HepG2 (cell line): Measurements from ENCODE around the gene PYCR2. TPM values are rescaled to one million over a fixed set of nuclear protein-coding genes. Genes with fewer than 3 reads are reported as not detected.

Experiments used
- NFKBIZ ChIP-seq: IDR thresholded peaks from 2 replicates; pipeline ENCODE4 v1.6.1; 2018; ENCODE audit warnings: missing genetic modification reagents, missing compliant biosample characterization
- NFYC ChIP-seq: IDR thresholded peaks from 2 replicates; pipeline ENCODE4 v1.6.1; 2016; ENCODE audit warnings: missing genetic modification reagents, missing compliant biosample characterization
- PTBP1 ChIP-seq: fragments of 200-400 bp; formaldehyde crosslinking; IDR thresholded peaks from 2 replicates; pipeline ENCODE4 v1.6.1; 2018; ENCODE audit warnings: low read length, low read depth; ENCODE audit not compliant: poor library complexity, severe bottlenecking
- RXRA ChIP-seq: sonication (generic); formaldehyde crosslinking; IDR thresholded peaks from 2 replicates; pipeline ENCODE4 v1.5.1; 2020; ENCODE audit warnings: missing genetic modification reagents
- SIN3A ChIP-seq: IDR thresholded peaks from 2 replicates; pipeline ENCODE4 v1.6.1; 2011; ENCODE audit warnings: low read depth, mild to moderate bottlenecking, control low read depth, low read length, borderline replicate concordance
- STAT5B ChIP-seq: sonication (generic); formaldehyde crosslinking; IDR thresholded peaks from 2 replicates; pipeline ENCODE4 v1.4.0; 2020; ENCODE audit warnings: missing genetic modification reagents
- ZBTB7B ChIP-seq: sonication (generic); formaldehyde crosslinking; IDR thresholded peaks from 2 replicates; pipeline ENCODE4 v1.4.0; 2020; ENCODE audit warnings: missing genetic modification reagents
- ZNF432 ChIP-seq: sonication (generic); formaldehyde crosslinking; IDR thresholded peaks from 2 replicates; pipeline ENCODE4 v1.5.0; 2020; ENCODE audit warnings: missing genetic modification reagents, mild to moderate bottlenecking, borderline replicate concordance
- ZNF652 ChIP-seq: IDR thresholded peaks from 2 replicates; pipeline ENCODE4 v1.6.1; 2016; ENCODE audit warnings: low read depth, borderline replicate concordance
- polyA plus RNA-seq, 8 experiments: library from polyadenylated mRNA; depleted of rRNA in 3 of 8; stranded (reverse) in 7 of 8; unstranded in 1 of 8; fragments of >200 nt; fragmentation: Illumina TruSeq in 4 of 8; extraction: Trizol in 4 of 8; gene quantifications; 2 replicates each; pipeline versions ENCODE4 v1.2.1 to v1.2.3, GENCODE V29; 2011 to 2016; ENCODE audit warnings: low read depth in 4 of 8, missing spikeins in 1 of 8, mixed read lengths in 1 of 8; ENCODE audit not compliant: insufficient read depth in 1 of 8
- total RNA-seq, 5 experiments: library from RNA; depleted of rRNA; stranded (reverse); fragments of >200 nt; fragmentation: Illumina TruSeq; extraction: Trizol; gene quantifications; 2 replicates each; pipeline ENCODE4 v1.2.3, GENCODE V29; 2016; ENCODE audit warnings: low read depth in 1 of 5
- TF ChIP-seq, protein P1 (sequence below): sonication (generic); formaldehyde crosslinking; IDR thresholded peaks from 2 replicates; pipeline ENCODE4 v1.5.1; 2020; ENCODE audit warnings: missing genetic modification reagents, mild to moderate bottlenecking, borderline replicate concordance
- TF ChIP-seq, protein P2 (sequence below): sonication (generic); formaldehyde crosslinking; IDR thresholded peaks from 2 replicates; pipeline ENCODE4 v1.4.0; 2020; ENCODE audit warnings: missing genetic modification reagents

The PYCR2 gene
- total and polyA plus RNA-seq, 2 of the 13 experiments (the other 11 are each of a cell fraction or from before 2014, with no cell fraction given), result 47.2 to 47.8 TPM

DNA sequence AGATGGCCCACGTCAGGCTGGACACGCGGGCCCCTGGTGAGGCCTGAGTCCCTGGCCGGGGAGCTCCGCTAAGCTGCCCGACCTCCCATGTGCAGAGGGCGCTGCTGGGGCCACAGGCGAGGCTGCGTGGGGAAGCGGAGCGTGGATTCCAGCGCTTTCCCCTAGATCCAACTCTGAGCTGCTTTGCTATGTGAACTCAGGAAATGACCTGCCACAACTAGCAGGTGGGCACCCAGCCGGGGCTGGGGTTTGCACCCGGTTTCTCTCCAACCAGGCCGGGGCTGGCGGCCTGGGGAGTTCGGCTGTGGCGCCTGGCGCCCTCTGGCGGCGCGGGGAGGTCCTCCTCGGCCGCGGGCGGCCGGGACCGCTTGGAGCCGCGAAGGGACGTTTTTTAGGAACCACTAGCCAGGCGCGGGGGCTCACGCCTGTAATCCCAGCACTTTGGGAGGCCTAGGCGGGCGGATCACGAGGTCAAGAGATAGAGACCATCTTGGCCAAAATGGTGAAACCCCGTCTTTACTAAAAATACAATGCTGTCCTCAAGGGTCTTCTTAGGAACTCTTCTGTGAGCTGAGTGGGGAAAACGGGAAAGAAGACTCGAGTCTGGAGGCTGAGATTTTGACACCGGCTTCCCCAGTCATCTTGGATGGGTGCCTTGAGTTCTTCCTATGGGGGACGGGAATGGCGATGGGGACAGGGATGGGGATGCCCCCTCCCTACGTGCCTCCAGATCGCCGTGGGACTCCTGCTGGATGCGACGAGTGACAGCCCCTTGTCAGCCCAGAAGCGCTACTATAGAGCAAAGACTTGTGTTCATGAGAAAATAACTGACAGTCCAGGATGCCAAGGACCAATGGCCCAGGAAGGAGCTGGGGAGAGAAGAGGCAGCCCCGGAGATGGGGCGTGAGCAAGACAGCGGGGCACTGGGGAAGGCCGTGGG is 12.6 kb downstream of the PYCR2 start (continued):
- TF ChIP-seq, protein P1, sequence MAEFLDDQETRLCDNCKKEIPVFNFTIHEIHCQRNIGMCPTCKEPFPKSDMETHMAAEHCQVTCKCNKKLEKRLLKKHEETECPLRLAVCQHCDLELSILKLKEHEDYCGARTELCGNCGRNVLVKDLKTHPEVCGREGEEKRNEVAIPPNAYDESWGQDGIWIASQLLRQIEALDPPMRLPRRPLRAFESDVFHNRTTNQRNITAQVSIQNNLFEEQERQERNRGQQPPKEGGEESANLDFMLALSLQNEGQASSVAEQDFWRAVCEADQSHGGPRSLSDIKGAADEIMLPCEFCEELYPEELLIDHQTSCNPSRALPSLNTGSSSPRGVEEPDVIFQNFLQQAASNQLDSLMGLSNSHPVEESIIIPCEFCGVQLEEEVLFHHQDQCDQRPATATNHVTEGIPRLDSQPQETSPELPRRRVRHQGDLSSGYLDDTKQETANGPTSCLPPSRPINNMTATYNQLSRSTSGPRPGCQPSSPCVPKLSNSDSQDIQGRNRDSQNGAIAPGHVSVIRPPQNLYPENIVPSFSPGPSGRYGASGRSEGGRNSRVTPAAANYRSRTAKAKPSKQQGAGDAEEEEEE (CRISPR knock-in tag), result no peak
- no peak for TF ChIP-seq STAT5B (CRISPR knock-in tag)
- no peak for TF ChIP-seq ZNF432
- TF ChIP-seq, protein P2, sequence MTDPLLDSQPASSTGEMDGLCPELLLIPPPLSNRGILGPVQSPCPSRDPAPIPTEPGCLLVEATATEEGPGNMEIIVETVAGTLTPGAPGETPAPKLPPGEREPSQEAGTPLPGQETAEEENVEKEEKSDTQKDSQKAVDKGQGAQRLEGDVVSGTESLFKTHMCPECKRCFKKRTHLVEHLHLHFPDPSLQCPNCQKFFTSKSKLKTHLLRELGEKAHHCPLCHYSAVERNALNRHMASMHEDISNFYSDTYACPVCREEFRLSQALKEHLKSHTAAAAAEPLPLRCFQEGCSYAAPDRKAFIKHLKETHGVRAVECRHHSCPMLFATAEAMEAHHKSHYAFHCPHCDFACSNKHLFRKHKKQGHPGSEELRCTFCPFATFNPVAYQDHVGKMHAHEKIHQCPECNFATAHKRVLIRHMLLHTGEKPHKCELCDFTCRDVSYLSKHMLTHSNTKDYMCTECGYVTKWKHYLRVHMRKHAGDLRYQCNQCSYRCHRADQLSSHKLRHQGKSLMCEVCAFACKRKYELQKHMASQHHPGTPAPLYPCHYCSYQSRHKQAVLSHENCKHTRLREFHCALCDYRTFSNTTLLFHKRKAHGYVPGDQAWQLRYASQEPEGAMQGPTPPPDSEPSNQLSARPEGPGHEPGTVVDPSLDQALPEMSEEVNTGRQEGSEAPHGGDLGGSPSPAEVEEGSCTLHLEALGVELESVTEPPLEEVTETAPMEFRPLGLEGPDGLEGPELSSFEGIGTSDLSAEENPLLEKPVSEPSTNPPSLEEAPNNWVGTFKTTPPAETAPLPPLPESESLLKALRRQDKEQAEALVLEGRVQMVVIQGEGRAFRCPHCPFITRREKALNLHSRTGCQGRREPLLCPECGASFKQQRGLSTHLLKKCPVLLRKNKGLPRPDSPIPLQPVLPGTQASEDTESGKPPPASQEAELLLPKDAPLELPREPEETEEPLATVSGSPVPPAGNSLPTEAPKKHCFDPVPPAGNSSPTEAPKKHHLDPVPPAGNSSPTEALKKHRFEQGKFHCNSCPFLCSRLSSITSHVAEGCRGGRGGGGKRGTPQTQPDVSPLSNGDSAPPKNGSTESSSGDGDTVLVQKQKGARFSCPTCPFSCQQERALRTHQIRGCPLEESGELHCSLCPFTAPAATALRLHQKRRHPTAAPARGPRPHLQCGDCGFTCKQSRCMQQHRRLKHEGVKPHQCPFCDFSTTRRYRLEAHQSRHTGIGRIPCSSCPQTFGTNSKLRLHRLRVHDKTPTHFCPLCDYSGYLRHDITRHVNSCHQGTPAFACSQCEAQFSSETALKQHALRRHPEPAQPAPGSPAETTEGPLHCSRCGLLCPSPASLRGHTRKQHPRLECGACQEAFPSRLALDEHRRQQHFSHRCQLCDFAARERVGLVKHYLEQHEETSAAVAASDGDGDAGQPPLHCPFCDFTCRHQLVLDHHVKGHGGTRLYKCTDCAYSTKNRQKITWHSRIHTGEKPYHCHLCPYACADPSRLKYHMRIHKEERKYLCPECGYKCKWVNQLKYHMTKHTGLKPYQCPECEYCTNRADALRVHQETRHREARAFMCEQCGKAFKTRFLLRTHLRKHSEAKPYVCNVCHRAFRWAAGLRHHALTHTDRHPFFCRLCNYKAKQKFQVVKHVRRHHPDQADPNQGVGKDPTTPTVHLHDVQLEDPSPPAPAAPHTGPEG, result no peak
- no peak for TF ChIP-seq NFYC
- TF ChIP-seq RXRA (CRISPR knock-in tag), result no peak
- no peak for TF ChIP-seq PTBP1
- TF ChIP-seq ZNF652 (CRISPR knock-in tag), result no peak
- TF ChIP-seq NFKBIZ (CRISPR knock-in tag), result no peak
- TF ChIP-seq ZBTB7B (CRISPR knock-in tag), result no peak
- TF ChIP-seq SIN3A, result no peak
